Neuron (in vitro differentiated cells): ENCODE results near the gene CNOT3.
"Not testable (repeated sequence)": the region's sequence is repeated elsewhere in the genome, so short reads cannot be mapped to it uniquely, and the experiment has no call there.

Experiments
- H2AFZ ChIP-seq: one replicate; pipeline ENCODE4 v1.6.1; 2013; ENCODE audit warnings: low read depth, mild to moderate bottlenecking, inconsistent platforms, low read length, moderate library complexity
- H3K27me3 ChIP-seq: one replicate; pipeline ENCODE4 v1.6.1; 2013; ENCODE audit warnings: low read length; ENCODE audit not compliant: insufficient read depth
- H3K36me3 ChIP-seq: one replicate; pipeline ENCODE4 v1.6.1; 2013; ENCODE audit warnings: low read length; ENCODE audit not compliant: insufficient read depth
- H3K4me1 ChIP-seq: one replicate; pipeline ENCODE4 v1.6.1; 2013; ENCODE audit warnings: low read length; ENCODE audit not compliant: insufficient read depth
- H3K4me3 ChIP-seq: 2 replicates; pipeline ENCODE4 v1.5.1; 2013; ENCODE audit warnings: mild to moderate bottlenecking, low read length, moderate library complexity
- H3K9me3 ChIP-seq: one replicate; pipeline ENCODE4 v1.6.1; 2013; ENCODE audit warnings: low read length

The CNOT3 gene

DNA sequence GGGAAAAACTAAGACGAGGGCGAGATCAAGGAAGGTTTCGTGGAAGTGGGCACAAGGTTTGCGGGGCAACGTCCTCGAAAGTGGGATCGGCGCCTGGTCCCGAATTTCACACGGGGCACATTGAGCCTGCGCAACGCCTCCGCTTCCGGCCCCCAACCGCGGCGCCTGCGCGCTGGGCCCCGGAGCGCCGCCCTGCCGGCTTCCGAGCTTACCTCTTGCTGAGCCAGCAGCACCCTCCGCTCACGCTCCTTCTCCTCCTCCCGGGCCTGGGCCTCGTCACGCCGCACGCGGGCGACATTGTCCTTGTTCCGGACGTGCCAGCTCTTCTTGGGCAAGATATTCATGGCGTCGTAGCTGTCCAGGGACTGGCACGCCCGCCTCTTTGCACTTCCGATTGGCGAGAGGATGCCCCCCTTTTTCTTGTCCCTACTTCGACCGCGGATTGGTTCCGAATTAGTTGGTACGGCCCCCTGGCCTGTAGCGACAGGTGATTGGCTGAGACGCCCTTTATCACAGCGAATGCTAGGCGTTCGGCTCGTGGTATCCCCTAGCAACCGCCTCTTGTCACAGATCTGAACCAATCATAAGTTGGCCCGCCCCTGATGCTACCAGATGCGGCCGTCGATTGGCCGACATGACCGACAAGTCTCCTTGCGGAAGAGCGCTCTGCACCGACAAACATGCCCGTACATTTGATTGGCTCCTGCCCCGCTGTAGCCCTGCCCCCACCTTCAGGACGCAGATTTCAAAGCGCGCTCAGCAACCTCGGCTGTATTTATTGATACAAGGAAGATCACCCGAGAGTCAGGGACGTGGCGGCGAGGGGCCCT, 22.0 kb downstream of the CNOT3 start, which contains the start of gene LENG1:
TSS of gene LENG1 (minus strand) at position 370 of the 830 bp plus-strand sequence. CDS start at position 344, 26 bp downstream.
- no peaks in the 10 kb centered on the region for H3K27me3 ChIP-seq
- H2AFZ ChIP-seq, result peak within 1 kb of the TSS; percentile 44
- peak within 1 kb of the TSS; percentile 90 for H3K4me3 ChIP-seq
- H3K4me1 ChIP-seq, result peaks cover 18% of the 10 kb centered on the region
- peaks cover 8% of the 10 kb centered on the region for H3K9me3 ChIP-seq
- peaks cover 30% of the 10 kb centered on the region for H3K36me3 ChIP-seq

DNA sequence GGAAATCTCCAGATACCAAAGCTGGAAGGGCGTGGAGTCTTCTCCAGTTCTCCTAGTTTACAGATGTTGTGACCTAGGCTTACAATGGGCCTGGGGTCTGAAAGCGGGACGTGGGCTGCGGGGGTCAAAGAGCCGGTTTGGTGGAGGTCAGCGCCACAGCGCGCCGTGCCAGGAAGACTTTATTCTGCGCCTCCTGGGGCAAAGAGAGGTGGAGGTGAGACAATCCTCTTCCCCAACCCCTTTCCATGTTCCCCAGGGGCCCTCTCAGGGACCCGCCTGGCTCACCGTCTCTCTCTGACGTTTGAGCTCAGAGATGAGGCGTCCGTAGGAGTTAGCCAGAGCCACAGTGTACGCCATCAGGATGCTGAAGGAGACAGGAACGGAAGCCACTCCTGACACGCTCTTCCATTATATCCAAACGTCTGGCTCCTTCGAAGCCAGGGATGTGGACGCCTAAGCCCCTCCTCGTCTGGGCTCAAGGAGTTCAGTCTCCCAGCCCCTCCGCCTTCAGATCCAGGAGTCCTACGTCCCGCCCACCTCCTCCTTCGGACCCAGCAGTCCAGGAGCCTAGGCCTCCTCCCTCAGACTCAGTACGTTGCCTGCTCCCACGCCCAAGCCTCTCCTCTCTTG, 22.7 kb downstream of the CNOT3 start:
- Histone ChIP-seq H3K4me1 (peaks cover 18% of the 10 kb centered on the region), H3K27me3 (no peaks in the 10 kb centered on the region), H3K9me3 (peaks cover 13% of the 10 kb centered on the region), H2AFZ (peak overlapping the region; percentile 44), H3K4me3 (peak overlapping the region; percentile 69), H3K36me3 (peaks cover 23% of the 10 kb centered on the region)

DNA sequence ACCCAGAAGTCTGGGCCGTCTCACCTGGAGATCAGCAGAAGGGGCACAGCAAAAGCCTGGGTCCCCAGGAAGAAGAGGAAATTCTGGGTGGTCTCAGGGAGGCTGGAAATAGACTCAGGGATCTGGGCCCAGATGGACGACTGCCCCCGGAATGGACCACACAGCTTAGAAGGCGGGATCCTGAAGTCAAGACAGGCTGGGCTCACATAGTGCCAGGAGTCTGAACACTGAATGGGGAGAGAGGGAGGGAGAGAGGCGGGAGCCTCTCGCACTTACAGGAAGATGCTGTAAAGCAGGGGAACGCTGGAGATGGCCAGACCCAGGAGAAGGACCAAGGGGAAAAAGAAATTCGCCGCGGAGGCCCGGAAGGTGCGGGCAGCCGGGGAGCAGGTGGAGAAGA, 23.3 kb downstream of the CNOT3 start:
- Histone ChIP-seq H3K4me1 (peaks cover 18% of the 10 kb centered on the region), H3K9me3 (peaks cover 13% of the 10 kb centered on the region), H3K36me3 (peaks cover 20% of the 10 kb centered on the region), H3K27me3 (no peaks in the 10 kb centered on the region), H3K4me3 (peak overlapping the region; percentile 69), H2AFZ (no peak overlapping the region)

DNA sequence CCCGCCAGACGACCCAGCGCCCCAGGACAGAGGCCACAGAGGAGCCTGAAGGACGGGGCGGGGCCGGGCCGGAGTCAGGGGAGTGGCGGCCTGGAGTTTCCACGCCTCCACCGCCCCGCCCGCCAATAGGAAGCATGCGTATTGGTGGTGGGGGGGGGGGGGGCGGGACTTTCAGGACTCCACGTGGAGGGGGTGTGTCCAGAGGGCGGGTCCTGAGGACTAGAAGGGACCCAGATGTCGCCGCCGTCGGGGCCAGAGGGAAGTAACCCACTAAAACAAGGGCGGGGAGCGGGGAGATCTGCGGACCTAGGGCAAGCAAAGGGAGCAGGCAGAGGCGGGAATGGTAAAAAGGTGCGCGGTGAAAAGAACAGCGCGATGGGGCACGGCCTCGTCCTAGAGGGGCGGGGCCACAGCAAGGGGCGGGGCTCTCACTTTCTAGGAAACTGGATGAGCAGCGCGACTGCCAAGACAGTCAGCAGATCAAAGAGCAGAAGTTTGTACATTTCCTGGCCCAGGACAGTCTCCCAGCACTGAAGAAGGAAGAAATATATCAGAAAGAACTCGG, 24.8 kb downstream of the CNOT3 start:
- Histone ChIP-seq H3K9me3 (peaks cover 13% of the 10 kb centered on the region), H3K27me3 (no peaks in the 10 kb centered on the region), H3K4me1 (peaks cover 18% of the 10 kb centered on the region), H3K4me3 (no peak overlapping the region), H2AFZ (no peak overlapping the region), H3K36me3 (peaks cover 7% of the 10 kb centered on the region)

DNA sequence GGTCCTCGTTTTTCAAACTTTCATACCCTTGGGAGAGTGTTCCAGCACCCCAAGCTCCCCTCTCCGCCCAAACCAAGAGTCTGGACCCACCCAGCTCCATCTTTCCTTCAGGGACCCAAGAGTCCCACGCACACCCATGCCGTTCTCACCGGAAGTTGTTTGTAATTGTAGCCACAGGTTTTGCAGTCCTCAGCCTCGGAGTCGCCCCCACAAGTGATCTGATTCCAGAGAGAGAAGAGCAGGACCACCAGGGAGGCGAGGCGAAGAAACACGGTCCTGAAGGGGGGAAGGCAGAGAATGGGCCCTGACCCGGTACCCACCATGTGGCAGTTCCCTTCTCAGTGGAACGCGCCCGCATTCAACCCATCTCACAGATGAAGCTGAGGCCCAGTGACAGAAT, 25.3 kb downstream of the CNOT3 start:
- Histone ChIP-seq H3K4me1 (peaks cover 18% of the 10 kb centered on the region), H3K27me3 (no peaks in the 10 kb centered on the region), H3K4me3 (no peak overlapping the region), H3K36me3 (peaks cover 4% of the 10 kb centered on the region), H3K9me3 (peaks cover 13% of the 10 kb centered on the region), H2AFZ (no peak overlapping the region)

DNA sequence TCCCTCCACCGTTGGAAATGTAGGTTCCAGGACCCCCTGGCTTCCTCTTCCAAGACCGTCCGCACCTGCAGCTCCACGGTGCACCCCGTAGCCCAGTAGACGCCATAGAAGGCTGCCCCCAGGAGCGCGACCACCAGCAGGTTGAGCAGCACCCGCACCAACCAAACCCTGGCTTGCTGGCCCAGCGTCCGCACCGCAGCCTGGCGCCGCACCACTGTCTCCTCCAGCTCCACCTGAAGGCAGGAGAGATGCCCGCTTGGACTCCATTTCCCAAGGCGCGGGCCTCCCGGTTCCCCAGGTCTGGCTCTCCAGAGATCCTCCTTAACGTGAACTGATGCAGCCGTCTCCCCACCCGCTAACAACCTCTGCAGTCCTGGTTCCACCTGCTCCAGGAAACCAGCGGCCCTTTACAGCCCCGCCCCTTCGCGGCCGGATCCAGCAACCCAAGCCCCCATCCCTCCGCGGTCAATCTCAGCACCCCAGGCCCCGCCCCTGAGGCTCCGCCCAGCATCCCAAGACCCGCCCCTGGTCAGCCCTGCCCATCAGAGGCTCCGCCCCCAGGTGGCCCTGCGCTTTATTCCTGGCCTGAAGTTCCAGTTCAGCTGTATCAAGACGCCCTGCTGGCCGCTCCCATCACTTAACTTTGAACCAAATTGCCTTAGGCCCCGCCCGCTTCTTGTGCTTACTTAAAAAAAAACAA, 27.0 kb downstream of the CNOT3 start:
- Histone ChIP-seq H3K9me3 (peaks cover 13% of the 10 kb centered on the region), H3K4me3 (no peak overlapping the region), H3K4me1 (peaks cover 8% of the 10 kb centered on the region), H3K27me3 (no peaks in the 10 kb centered on the region), H2AFZ (no peak overlapping the region), H3K36me3 (no peaks in the 10 kb centered on the region)

DNA sequence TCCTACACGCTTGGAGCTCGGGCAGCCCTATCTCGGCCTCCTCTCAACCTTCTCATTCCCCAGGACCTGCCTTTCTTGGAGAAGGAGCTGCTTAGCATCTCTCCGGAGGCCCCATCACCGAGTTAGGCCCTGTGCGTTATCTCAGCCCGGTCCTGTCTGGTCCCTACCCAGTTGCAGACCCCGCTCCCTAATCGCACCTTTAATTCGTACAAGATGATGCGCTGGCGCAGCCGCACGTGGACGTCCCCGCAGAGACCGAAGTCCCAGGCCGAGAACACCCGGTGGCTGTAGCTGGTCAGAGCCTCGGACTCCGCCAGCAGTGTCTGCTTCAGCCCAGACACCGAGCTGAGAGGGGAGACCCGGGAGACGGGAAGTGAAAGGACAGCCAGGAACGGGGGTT, 27.7 kb downstream of the CNOT3 start:
- peaks cover 13% of the 10 kb centered on the region for H3K9me3 ChIP-seq

DNA sequence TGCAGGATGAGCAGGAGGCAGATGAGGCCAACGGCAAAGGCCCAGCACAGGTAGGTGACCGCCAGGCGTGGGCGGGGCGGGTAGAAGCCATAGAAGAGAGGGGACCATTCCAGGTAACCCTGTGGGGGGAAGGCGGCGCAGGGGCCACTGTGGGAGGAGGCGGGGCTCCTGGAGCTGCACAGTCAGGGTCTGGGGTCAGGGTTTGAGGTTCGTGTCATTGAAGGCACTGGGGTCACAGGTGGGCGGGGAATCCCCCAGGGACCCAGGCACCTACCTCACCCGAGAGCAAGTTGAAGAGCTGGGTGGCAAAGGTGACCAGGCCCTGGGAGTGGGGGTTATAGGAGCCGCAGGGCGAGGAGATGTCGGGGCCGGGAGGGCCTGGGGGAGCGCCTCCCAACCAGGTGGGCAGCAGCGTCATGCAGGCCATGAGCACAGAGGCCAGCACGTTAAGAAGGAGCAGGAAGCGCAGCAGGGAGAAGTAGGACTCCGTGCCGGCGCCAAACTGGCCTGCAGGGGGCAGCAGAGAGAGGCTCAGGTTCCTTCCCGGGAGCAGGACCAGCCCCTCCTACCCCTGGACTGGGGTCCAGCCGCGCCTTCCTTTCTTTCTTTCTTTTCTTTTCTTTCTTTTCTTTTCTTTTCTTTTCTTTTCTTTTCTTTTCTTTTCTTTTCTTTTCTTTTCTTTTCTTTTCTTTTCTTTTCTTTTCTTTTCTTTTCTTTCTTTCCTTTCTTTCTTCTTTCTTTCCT, 30.8 kb downstream of the CNOT3 start:
- no peak overlapping the region for H3K4me3 ChIP-seq
- H3K4me1 ChIP-seq, result no peaks in the 10 kb centered on the region
- no peaks in the 10 kb centered on the region for H3K36me3 ChIP-seq
- no peaks in the 10 kb centered on the region for H3K27me3 ChIP-seq
- H2AFZ ChIP-seq, result no peak overlapping the region
- H3K9me3 ChIP-seq, result peaks cover 12% of the 10 kb centered on the region

More for the DNA sequence above, 27.7 kb downstream of the CNOT3 start:
- H2AFZ ChIP-seq, result no peak overlapping the region
- H3K4me3 ChIP-seq, result no peak overlapping the region
- H3K36me3 ChIP-seq, result no peaks in the 10 kb centered on the region
- H3K27me3 ChIP-seq, result no peaks in the 10 kb centered on the region
- peaks cover 8% of the 10 kb centered on the region for H3K4me1 ChIP-seq

DNA sequence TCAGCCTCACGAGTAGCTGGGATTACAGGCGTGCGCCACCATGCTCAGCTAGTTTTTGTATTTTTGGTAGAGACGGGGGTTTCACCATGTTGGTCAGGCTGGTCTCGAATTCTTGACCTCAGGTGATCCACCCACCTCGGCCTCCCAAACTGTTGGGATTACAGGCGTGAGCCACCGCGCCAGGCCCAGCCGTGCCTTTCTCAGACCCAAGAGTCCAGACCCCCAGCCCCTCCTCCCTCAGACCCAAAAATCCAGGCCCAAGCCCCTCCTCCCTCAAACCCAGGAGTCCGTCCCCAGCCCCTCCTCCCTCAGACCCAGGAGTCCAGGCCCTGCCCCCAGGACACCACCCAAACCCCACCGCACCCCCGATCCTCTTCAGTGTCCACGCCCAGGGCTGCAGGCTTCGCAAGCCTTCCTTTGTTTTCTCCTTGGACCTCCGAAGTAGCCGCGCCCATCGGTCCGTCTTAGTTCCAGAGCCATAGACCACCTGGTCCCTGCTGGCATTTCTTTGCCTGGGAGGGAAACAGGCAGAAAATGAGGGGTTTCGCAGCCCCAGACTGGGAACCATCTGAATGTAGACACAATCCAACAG, 31.7 kb downstream of the CNOT3 start:
- H3K4me1 ChIP-seq, result no peaks in the 10 kb centered on the region
- H3K36me3 ChIP-seq, result no peaks in the 10 kb centered on the region
- H3K27me3 ChIP-seq, result no peaks in the 10 kb centered on the region
- H3K9me3 ChIP-seq, result peaks cover 8% of the 10 kb centered on the region
- H2AFZ ChIP-seq, result no peak overlapping the region
- no peak overlapping the region for H3K4me3 ChIP-seq

DNA sequence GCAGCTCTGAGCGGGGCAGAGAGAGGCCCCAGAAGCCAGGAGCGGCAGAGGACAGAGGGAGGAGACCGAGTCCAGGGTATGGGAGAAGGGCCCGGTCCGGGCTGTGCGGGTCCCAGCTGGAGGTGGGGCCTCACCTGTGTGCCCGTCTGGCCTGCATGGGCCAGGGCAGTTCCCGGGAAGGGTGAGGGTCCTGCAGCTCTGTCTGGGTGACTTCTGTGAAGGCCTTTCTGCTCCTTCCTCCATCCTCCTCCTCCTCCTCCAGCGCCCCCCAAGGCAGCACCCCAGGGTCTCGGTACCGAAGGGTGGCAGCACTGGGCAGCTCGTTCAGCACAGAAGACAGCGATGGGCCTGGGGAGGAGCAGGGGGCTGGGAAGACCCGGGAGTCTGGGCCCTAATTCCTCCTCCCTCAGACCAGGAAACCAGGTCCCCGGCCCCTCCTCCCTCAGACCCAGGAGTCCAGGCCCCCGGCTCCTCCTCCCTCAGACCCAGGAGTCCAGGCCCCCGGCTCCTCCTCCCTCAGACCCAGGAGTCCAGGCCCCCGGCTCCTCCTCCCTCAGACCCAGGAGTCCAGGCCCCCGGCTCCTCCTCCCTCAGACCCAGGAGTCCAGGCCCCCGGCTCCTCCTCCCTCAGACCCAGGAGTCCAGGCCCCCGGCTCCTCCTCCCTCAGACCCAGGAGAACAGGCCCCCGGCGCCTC, 34.3 kb downstream of the CNOT3 start:
- not testable (repeated sequence) for H3K4me1 ChIP-seq, H3K27me3 ChIP-seq

DNA sequence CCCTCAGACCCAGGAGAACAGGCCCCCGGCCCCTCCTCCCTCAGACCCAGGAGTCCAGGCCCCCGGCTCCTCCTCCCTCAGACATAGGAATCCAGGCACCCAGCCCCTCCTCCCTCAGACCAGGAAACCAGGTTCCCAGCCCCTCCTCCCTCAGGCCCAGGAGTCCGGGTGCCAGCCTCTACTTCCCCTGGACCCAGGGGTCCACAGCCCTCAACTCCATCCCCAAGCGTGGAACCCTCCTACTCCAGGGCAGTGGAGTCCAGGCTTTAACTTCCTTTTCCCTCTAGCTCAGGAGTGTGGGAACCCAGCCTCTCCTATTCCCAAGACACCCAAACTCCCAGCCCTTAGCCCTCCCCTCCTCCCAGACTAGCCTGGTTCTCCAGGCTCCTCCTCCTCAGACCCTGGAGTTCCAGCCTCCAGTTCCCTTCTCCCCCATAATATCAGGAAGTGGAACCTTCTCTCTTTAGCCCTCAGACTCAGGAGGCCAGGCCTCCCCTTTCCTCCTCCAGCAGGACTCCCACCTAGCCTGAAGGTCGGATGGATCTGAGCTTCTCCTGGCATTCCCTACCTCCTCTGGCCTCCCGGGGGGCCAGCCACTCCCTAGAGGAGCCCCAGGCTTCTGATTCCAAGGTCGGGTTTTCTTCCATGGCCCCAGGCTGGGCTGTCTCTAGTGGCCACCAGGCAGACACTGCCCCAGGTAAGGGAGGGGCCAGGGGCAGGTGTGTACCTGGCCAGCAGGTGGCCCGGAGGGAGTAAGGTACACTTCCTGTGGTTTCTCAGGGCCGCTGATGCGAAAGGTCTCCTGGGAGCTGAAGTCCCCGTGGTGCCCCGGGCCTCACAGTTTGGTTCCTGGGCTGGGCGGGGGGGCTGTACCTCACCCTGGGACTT, 35.2 kb downstream of the CNOT3 start, which contains the start of gene TMC4:
TSS of gene TMC4 (minus strand) at position 690 of the 888 bp plus-strand sequence. CDS start at position 647, 43 bp downstream.
- H3K4me1 ChIP-seq, result no peaks in the 10 kb centered on the region
- H2AFZ ChIP-seq, result no peak within 1 kb of the TSS
- H3K9me3 ChIP-seq, result no peaks in the 10 kb centered on the region
- H3K27me3 ChIP-seq, result no peaks in the 10 kb centered on the region
- no peak within 1 kb of the TSS for H3K4me3 ChIP-seq
- H3K36me3 ChIP-seq, result peaks cover 3% of the 10 kb centered on the region

More for the DNA sequence above, 34.3 kb downstream of the CNOT3 start:
- not testable (repeated sequence) for H3K36me3 ChIP-seq, H3K9me3 ChIP-seq, H2AFZ ChIP-seq, H3K4me3 ChIP-seq
